ENCODE measurements around the gene PFDN2. TPM values are rescaled to one million over a fixed set of nuclear protein-coding genes. Genes with fewer than 3 reads are reported as not detected.

Gene PFDN2
- total and polyA plus RNA-seq, 2 of the 8 experiments (the other 6 are each of a cell fraction or from before 2014, with no cell fraction given), result 66.2 to 71.2 TPM

- H2BK20ac ChIP-seq (ENCODE audit: low read length), result no peak overlapping the region
- no peak overlapping the region for H3K23ac ChIP-seq (ENCODE audit: insufficient read length)
- ChIA-PET CTCF (ENCODE audit: partially characterized antibody) (interaction anchor here (1.1 kb wide), 1 partner anchor 11 kb away, joined by 3 read pairs; no protein-coding TSS in a partner anchor), POLR2A (ENCODE audit: partially characterized antibody) (interaction anchor here (13.6 kb wide), 1 partner anchor 25 kb away, joined by 130 read pairs; the partner anchor contains the start of gene DEDD)
- no peaks in the 10 kb centered on the region; the same call in 1 of the 2 replicates for H3K79me1 ChIP-seq (ENCODE audit: low read depth, low read length)
- H2BK5ac ChIP-seq (ENCODE audit: low read depth, low read length), result 0 out of 2 replicates have a peak overlapping the region, but pooled peaks have one; percentile 21
- H2AK5ac ChIP-seq (ENCODE audit: low read depth, low read length), result no peak overlapping the region; the same call in 1 of the 2 replicates
- peak overlapping the region; percentile 63 for H3K27ac ChIP-seq (ENCODE audit: low read depth, low read length)
- TF ChIP-seq CHD2 (IDR thresholded peaks at IDR 0.05; ENCODE audit: low read length), result no peak
- no peak for TF ChIP-seq CBX5 (IDR thresholded peaks at IDR 0.05; ENCODE audit: low read depth, low read length)
- TF ChIP-seq ASH2L (IDR thresholded peaks at IDR 0.05; ENCODE audit: low read length), result peak; percentile 4
- no peak for TF ChIP-seq YY1 (IDR thresholded peaks at IDR 0.05; ENCODE audit: low read depth, low read length)
- 0 out of 2 replicates have a peak, but pooled peaks have one; percentile 42 for TF ChIP-seq POLR2AphosphoS5 (IDR thresholded peaks at IDR 0.05; ENCODE audit: low read depth, low read length)
- H3K36me3 ChIP-seq (ENCODE audit: control insufficient read depth in 2 of 4, insufficient read depth in 4 of 4, low read length in 3 of 4), result peaks cover 2 to 12% (median 7%) of the 10 kb centered on the region in 4 experiments; a peak in 5 of 8 replicates
- no peak overlapping the region for H3K56ac ChIP-seq (replicated peaks; ENCODE audit: insufficient read length, low read depth, low read length)
- H2BK12ac ChIP-seq (ENCODE audit: low read depth, low read length), result 0 out of 2 replicates have a peak overlapping the region, but pooled peaks have one; percentile 55
- H3K27me3 ChIP-seq (replicated peaks in 1 of 4; ENCODE audit: control insufficient read depth in 3 of 4, extremely low read depth in 1 of 4, insufficient read depth in 3 of 4, low read length in 3 of 4), result no peaks in the 10 kb centered on the region
- H2BK120ac ChIP-seq (replicated peaks; ENCODE audit: low read depth, low read length), result no peak overlapping the region
- H4K20me1 ChIP-seq (replicated peaks in 1 of 2; ENCODE audit: control insufficient read depth in 1 of 2, insufficient read depth in 2 of 2, low read length in 2 of 2), result no peaks in the 10 kb centered on the region
- H4K91ac ChIP-seq (replicated peaks; ENCODE audit: insufficient read length, low read length), result no peak overlapping the region
- FAIRE-seq (no peak), DNase-seq (ENCODE audit: low read depth in 1 of 2, low spot score in 2 of 2) (no peak)
- peaks cover 0 to 15% (median 4%) of the 10 kb centered on the region in 4 experiments; a peak in 4 of 7 replicates for H3K4me1 ChIP-seq (replicated peaks in 1 of 4; ENCODE audit: control insufficient read depth in 3 of 4, insufficient read depth in 4 of 4, low read length in 3 of 4)
- H3K18ac ChIP-seq (ENCODE audit: extremely low read depth, low read length), result no peak overlapping the region; the same call in 1 of the 2 replicates
- peak overlapping the region; percentile 95 for H4K8ac ChIP-seq (ENCODE audit: extremely low read depth, insufficient read depth, low read length)
- H3K4me3 ChIP-seq (ENCODE audit: extremely low read depth in 1 of 4, insufficient read depth in 2 of 4, low read depth in 3 of 4, low read length in 4 of 4), result peak overlapping the region; percentile 62 to 80 (median 72)
- peak overlapping the region; percentile 57 for H4K5ac ChIP-seq (ENCODE audit: insufficient read length, low read depth, low read length)
- H2AFZ ChIP-seq (ENCODE audit: low read length), result no peak overlapping the region
- H3K9me3 ChIP-seq (ENCODE audit: insufficient read depth in 2 of 2, low read depth in 1 of 2, low read length in 1 of 2), result no peaks in the 10 kb centered on the region
- H3K14ac ChIP-seq (ENCODE audit: insufficient read length), result no peak overlapping the region
- no peak overlapping the region for H3K4ac ChIP-seq (replicated peaks; ENCODE audit: insufficient read length, low read depth, low read length)
- WGBS, 2 experiments (ENCODE audit: extremely low coverage in 1 of 2, insufficient coverage in 1 of 2, insufficient read length in 1 of 2, insufficient replicate concordance in 2 of 2, low coverage in 1 of 2, low lambda C conversion rate in 2 of 2, missing lambda C conversion rate in 1 of 2), result 25% methylated on average over 11 of the region's 11 CpGs; no CpG with 5 or more reads in 1 of the 2 experiments
- H3K23me2 ChIP-seq (ENCODE audit: low read depth, low read length), result peaks cover 6% of the 10 kb centered on the region
- peak overlapping the region; percentile 68 to 83 (median 73) for H3K9ac ChIP-seq (replicated peaks in 1 of 4; ENCODE audit: extremely low read depth in 1 of 4, low read depth in 3 of 4, low read length in 3 of 4)
- H3K4me2 ChIP-seq (ENCODE audit: insufficient read depth in 1 of 2, low read depth in 2 of 2, low read length in 2 of 2), result peak overlapping the region; percentile 63 to 97
- no peaks in the 10 kb centered on the region; a peak in 1 of 4 replicates for H3K79me2 ChIP-seq (ENCODE audit: control insufficient read depth in 1 of 2, insufficient read depth in 2 of 2, low read length in 2 of 2)
- H2BK15ac ChIP-seq (ENCODE audit: low read length), result 0 out of 2 replicates have a peak overlapping the region, but pooled peaks have one; percentile 40
Measured at GRCh38 chr1:161159913-161160243, 42.0 kb upstream of the PFDN2 start.

All from H1 (cell line).